ENCODE data around the gene ARHGAP33.

Gene ARHGAP33

GRCh38 chr19:35775298-35776101, at the start of gene ARHGAP33:
Gene ARHGAP33, plus strand, starts transcription at chr19:35775564. Its CDS starts 95 bp downstream, at chr19:35775659.
- peak; percentile 99 for DNase-seq

- no peak for DNase-seq
These were observed 48.1 kb upstream of the ARHGAP33 start for GRCh38 chr19:35727053-35727955.

- no peak for DNase-seq
These were observed 47.2 kb upstream of the ARHGAP33 start for GRCh38 chr19:35727956-35728706.

GRCh38 chr19:35729021-35729420, 46.3 kb upstream of the ARHGAP33 start:
- DNase-seq = no peak

GRCh38 chr19:35729763-35730162, 45.6 kb upstream of the ARHGAP33 start:
- no peak for DNase-seq

- no peak for DNase-seq
These were observed 45.0 kb upstream of the ARHGAP33 start for GRCh38 chr19:35730326-35730725.

GRCh38 chr19:35731353-35731752, 44.0 kb upstream of the ARHGAP33 start:
- no peak for DNase-seq

- no peak for DNase-seq
These were observed 43.5 kb upstream of the ARHGAP33 start for GRCh38 chr19:35731779-35732405.

- DNase-seq = no peak
These were observed 42.7 kb upstream of the ARHGAP33 start for GRCh38 chr19:35732540-35733179.

GRCh38 chr19:35733180-35734125, 41.9 kb upstream of the ARHGAP33 start:
- no peak for DNase-seq

GRCh38 chr19:35734273-35734672, 41.1 kb upstream of the ARHGAP33 start:
- no peak for DNase-seq

GRCh38 chr19:35734889-35735288, 40.5 kb upstream of the ARHGAP33 start:
- no peak for DNase-seq

GRCh38 chr19:35736913-35737886, 38.2 kb upstream of the ARHGAP33 start:
- DNase-seq = no peak

GRCh38 chr19:35738021-35738886, 37.1 kb upstream of the ARHGAP33 start:
- no peak for DNase-seq

GRCh38 chr19:35738887-35739229, 36.5 kb upstream of the ARHGAP33 start:
- DNase-seq = no peak

GRCh38 chr19:35739275-35740107, 35.9 kb upstream of the ARHGAP33 start:
- DNase-seq = no peak

GRCh38 chr19:35740108-35740422, 35.3 kb upstream of the ARHGAP33 start:
- DNase-seq = no peak
